Central memory CD4-positive, alpha-beta T cell (primary cell): ENCODE results near the gene HIVEP3.

Source experiments
- DNase-seq: peaks from one replicate; pipeline ENCODE4 v3.0.0; 2022

Gene HIVEP3

DNA sequence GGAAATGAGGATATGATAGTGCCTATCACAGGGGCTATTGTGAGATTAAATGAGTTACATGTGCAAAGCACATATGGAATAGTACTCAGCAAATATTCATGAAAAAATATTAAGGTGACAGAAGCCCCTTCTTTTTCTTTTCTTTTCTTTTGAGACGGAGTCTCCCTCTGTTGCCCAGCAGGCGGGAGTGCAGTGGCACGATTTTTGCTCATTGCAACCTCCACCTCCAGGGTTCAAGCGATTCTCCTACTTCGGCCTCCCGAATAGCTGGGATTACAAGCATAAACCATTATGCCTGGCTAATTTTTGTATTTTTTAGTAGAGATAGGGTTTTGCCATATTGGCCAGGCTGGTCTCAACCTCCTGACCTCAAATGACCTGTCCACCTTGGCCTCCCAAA is 139.4 kb downstream of the HIVEP3 start:
- no peak for DNase-seq

DNA sequence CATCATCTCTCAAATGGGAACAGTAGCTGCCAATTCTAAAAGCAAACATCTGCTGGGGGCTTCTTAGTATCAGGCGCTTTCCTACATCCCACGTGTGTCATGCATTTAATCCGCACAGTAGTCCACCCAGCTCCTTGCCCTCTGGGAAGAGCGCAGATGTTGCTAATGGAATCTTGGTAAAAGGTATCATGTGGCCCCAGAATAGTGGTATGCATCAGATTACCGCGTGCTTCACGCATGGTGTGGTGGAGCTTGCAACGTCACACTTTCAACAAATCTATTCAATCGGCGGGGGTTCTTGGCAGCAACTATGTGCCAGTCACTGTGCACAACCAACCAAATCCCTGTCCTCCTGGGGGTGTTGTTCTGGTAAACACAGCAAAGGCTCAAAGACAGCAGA is 141.0 kb downstream of the HIVEP3 start:
- no peak for DNase-seq

DNA sequence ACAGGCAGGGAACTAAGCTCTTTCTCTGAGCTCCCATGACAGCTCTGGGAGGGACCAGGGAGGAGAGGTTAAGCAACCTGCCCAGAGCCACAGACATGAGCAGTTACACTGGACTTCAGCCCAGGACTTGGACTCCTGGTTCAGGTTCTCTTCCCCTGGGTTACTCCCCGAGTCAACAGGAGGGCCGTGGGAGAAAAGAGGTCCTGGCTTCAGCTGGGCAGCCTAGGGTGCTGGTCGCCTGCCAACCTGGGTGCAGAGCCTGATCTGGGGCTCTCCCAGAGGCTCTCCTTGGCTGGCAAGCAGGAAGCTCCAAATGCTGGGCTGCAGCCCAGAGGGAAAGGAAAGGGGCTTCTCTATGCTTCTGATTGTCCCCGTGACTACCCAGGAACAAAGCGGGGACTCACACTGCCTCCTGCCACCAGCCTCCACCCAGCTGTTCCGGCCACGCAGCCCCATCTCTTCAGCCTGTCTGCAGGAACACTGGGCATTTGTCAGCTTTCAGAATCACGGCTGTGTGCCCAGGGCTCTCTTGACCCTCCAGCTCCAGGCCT is 141.8 kb downstream of the HIVEP3 start:
- DNase-seq = no peak

DNA sequence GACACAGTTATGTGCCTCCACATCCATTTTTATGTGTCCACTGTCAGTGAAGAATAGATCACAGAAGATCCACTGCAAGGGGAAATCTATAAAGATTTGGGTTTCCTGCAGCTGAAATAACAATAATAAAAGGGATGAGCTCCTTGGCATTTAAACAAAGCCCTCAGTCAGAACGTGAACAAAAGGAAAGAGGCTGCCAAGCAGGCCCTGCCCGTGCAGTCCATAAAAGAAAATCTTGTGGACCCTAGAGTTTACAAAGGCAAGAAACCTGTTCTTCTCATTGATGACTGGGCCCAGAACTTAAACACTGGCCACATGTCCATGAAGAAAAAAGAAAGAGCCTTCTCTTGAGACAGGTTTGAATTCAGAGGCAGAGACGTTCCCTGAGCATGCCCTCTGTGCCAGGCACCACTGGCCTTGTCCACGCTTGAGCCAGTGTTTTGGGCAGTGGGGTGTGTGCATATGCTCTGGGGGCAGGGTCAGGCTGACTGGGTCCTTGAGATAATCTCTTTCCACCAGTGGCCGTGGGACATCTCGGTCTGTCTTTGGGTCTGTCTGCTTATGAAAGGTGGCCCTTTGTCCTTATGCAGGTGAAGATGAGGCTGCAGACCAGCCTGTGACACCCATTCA is 142.7 kb downstream of the HIVEP3 start:
- no peak for DNase-seq

DNA sequence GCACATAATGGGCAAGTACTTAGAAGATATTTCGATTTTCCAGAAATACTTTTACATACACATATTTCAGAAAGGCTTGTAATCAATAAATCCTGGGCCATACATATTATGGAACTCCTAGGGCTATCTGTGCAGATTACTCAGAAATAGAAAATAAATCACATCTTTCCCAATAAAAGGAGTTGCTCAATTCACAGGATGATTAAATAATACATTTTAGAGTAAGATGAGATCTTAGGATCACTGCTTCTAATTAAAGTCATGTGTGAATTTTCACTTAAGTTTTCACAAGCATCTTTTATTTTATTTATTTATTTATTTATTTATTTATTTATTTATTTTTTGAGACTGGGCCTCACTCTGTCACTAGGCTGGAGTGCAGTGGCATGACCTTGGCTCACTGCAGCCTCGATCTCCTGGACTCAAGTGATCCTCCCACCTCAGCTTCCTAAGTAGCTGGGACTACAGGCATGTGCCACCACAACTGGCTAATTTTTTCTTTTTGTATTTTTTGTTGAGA is 144.2 kb downstream of the HIVEP3 start:
- no peak for DNase-seq

DNA sequence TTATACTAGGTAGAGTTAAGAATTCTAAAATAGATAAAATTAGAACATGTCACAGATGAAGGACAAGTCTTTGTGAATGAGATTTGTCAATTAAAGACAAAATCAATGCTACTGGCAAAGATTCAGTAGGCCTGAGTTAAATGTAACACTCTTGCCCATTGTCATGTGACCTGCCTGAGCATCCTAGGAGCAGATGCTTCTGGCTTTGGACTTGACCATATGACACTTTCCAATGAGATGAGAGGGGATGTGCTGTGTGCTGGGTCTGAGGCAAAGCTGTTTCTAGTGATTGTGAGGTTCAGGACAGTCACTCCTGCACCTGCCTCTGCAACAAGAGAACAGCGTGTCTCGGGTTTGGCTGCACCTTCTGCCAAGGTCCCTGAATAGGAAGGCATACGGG is 144.9 kb downstream of the HIVEP3 start:
- DNase-seq = no peak

DNA sequence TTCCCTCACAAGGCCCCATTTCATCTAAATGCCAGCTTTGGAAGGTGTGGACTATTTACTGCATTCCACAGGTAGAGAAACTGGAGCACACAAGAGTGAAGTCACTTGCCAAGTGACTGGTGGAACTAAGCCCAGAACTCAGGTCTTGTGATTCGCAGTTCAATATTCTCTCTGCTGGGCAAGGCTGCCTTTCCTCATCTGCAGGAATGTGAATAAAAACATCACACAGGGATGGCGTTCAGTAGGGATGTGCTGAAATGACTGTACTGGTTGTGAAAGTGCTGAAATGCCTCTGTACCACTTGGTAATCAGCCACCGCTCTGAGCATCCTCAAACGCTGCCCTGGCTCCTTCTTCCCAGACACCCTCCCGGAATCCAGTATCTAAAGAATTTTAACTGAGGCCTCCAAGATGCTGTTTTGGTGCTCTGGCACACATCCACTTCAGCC is 145.6 kb downstream of the HIVEP3 start:
- no peak for DNase-seq

DNA sequence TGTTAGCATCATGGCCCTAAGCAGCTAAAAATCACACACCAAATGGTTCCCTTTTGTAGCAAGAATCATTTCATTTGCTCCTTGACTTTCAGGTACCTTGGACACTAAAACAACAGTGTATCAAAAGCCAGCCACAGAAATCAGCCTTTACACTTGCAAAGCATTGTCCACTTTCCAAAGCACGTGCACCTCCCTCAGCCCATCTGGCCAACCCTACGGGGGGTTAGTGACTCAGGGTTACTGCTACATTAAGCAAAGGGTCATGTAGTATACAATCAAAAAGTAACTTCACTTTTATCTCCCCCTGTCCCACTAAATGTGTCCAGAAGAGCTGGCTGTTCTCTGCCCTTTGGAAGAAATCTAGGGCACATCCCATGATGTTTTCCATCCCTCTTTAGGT is 149.7 kb downstream of the HIVEP3 start:
- no peak for DNase-seq

DNA sequence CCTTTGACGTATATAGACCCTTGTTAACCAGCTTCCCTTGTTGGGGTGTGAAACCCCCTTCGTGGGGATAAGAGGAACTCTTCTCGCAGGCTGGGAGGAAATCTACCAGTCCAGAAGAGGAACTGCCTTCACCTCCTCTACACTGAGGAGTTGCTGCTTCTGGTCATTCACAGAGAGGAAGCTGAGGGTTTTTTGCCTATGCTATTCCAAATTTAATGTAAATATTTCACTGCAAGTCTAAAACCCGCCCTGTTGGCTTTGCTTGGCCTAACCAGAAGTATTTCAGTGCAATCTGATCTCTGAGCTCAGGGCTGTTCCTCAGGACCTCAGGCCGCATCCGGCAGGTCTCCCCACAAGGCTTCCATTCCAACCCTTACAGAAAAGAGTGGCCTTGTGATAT is 150.1 kb downstream of the HIVEP3 start:
- no peak for DNase-seq

DNA sequence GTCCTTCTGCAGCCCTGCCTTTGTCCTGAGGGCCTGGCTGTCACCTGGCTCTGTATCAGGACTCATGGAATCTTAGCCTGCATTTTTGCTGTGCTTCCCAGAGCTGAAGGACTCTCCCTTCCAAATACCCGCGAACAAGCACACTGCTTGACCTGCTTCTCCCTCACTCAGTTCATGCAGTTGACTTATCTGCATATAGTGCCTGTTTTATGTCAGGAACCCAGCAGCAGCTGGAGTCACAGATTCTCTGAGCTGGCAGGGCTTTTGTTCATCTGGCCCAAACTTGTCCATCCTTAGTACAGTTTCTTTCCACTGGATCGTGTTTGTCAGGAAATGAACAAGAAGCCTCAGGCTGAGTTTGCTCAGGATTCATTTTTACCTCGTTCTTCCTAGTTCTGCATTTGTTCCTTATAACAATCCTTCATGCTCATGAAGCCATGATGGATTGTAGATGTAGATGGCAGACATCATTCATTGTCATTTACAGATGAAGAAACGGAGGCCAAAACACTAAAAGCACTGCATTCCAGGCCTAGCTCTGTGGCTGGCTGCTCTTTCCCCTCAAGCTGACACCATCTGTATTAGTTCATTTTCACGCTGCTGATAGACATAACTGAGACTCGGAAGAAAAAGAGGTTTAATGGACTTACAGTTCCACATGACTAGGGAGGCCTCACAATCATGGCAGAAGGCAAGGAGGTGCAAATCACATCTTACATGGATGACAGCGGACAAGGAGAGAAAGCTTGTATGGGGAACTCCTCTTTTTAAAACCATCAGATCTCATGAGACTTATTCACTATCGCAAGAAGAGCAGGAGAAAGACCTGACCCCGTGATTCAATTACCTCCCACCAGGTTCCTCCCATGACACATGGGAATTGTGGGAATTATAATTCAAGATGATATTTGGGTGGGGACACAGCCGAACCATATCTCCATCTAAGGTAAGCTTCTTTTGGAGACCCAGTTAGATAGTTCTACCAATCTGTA is 150.9 kb downstream of the HIVEP3 start:
- no peak for DNase-seq

DNA sequence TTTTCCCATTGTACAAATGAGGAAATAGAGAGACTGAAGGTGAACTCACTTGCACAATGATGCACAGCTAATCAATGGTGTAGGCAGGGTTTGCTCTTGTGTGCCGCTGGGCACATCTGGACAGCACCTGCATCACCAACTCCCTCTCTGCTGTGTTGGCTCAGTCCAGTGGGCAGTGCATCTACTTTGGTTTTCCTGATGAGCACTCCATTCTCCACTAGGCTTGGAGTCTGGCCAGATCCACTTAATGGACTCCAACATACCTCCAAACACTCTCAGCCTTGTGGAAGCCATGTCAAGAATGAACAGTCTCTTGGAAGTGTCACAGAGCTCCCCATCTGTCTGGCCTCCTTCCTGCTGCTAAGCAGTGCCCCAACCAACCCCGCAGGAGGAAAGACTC is 152.2 kb downstream of the HIVEP3 start:
- no peak for DNase-seq

DNA sequence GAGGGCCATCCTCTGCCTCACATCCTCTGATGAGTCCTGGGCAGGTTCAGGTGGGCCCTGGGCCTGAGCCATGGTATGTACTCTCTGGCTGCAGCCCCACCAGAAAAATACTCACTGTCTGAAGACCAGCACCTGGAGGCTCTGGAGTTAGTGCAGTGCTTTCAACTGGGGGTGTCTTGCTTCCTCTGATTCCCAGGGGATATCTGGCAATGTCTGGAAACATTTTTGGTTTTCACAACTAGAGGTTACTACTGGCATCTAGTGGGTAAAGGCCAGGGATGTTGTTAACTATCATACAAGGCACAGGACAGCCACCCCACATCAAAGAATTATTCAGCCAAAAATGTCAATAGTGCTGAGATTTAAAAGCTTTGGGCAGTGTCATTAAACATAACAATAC is 152.7 kb downstream of the HIVEP3 start:
- no peak for DNase-seq

DNA sequence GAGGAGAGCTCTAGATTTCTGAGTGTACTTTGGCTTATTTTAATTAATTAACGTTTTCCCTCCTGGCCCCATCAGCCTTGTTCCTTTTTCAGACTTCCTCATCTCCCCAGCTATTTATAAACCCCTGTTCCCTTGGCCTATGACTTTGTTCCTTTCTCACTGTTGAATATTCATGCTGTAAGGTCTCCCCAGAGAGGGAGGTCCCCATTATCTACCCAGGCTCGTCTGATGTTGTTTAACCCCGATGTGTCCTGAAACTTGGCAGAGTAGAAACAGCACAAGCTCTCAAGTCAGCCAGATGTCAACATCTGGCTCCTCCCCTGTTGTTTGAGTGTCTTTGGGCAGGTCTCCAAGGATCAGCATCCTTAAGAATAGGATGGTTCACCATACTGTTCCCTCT is 153.6 kb downstream of the HIVEP3 start:
- DNase-seq = no peak

DNA sequence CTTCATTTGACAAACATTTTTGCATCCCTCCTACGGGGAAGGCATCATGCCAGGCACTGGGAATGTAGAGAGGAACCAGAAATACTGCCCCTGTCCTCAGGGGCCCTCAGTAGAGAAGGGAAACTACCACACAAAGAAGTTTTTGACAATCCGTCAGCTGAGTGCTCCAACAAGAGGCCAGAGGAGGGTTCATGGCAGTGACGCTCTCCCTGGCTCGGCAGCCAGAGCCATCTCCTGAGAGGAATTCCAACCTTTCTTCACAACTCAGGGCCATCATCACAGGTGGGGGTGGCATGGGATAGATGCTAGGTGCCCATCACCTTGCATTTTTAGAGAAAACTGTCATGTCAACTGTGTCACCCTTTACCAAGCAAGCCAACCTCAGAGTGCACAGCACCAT is 154.1 kb downstream of the HIVEP3 start:
- DNase-seq = no peak

DNA sequence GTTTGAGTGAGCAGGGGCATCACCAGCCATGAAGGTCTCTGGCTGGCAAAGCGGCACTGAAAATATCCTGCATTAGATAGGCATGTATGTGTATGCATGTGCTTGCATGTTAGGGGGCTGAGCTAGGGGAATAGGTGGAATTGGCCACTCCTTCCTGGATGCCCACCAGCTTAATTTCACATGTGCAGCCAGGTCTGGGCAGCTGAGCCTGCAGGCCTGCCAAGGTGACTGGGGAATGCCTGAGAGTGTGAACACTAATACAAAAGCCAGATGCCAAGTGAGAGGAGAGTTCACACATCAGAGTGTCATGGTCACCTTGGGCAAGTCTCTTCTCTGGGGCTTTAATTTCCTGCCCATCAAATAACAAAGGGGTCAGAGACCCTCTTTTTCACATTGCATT is 155.9 kb downstream of the HIVEP3 start:
- DNase-seq = no peak

DNA sequence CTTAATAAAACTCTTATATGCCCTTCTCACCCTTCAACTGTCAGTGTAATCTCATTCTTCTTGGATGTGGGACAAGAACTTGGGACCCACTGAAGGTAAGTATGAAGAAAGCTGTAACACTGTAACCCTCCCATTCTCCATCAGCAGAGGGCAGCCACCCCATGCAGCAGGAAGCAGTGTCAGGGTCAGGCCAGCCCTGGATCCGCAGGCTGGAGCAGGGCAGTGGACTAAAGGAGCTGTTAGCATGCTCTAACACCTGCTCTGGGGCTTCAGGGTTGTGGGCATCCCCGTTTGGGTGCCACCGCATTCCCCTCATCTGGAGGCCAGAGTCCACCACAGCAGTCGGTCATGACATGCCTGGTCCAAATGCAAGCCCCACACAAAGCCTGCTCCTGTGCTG is 156.5 kb downstream of the HIVEP3 start:
- DNase-seq = no peak

DNA sequence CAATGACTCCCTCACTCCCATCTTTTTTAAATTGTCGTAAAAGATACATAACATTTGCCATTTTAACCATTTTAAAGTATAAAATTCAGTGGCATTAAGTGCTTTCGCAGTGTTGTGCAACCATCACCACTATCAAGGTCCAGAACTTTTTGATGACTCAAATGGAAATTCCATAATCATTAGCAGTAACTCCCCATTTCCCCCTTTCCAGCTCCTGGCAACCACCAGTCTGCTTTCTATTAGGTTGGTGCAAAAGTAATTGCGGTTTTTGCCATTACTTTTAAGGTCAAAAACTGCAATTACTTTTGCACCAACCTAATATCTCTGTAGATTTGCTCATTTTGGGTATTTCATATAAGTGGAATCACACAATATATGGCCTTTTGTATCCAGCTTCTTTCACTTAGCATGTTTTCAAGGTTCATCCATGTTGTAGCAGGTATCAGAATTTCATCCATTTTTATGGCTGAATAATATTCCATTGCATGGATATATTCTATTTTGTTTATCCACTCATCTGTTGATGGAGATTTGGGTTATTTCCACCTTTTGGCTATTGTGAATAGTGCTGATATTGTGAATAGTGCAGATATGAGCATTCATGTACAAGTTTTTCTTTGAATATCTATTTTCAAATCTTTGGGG is 159.7 kb downstream of the HIVEP3 start:
- DNase-seq = no peak

DNA sequence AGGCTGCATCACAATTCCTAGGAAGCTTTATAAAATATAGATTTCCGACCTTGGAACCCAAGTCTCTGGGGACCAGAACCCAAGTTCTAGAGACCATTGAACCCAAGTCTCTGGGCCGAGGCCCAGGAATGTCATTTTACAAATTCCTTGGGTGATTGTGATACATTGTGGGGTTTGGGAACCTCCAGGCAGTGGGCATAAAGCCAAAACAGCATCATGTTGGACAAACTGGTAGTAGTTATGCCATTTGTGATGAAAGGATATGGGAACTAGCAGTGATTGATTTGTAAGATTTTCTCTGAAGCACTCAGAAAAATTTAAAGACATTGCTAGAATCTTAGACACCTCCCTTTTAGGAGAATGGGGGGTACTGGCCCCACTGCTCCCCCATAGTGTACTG is 160.2 kb downstream of the HIVEP3 start:
- DNase-seq = no peak

DNA sequence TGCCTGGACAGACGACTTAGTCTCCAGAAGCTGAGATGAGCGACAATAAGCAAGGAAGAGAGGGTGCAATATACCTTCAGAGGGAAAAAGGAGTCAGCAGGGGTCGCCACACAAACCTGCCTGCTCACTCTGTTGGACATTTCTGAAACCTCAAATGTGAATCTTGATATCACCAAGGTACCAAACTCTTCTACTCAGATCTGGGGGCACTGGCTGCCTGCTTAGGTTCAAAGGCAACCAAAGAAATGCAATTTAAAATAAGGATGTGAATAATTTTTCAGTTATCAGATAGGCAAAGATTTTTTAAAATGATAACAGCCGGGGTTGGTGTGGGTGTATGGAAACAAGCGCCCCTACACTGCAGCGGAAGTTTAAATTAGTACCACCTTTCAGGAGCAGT is 164.2 kb downstream of the HIVEP3 start:
- DNase-seq = no peak

DNA sequence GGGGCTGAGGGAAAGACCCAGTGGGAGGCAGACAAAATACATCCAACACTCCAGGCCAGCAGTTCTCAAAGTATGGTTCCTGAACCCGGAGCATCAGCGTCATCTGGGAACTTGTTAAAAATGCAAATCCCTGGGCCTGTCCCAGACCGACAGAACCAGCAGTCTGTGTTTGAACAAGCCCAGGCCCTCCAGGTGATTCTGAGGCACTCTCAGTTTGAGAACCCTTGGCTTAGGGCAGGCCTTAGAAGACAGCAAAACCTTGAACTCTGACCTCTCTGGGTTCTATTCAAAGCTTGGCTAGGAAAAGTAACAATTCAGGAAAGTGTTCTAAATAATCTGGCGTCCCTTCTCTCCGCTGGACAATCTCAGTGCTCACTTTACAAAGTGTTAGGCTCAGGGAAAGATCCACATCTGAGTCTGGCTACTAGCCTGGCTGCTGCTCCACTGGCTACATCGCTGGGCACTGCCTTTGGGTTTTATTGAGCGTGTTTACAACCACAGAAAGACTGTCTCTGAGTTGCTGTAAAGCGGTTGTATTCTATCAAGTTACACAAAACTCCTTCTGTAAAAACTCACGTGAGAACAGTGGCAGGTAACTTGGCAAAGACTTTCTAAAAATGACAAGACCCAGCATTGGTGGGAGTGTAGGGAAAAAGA is 166.1 kb downstream of the HIVEP3 start:
- DNase-seq = no peak

DNA sequence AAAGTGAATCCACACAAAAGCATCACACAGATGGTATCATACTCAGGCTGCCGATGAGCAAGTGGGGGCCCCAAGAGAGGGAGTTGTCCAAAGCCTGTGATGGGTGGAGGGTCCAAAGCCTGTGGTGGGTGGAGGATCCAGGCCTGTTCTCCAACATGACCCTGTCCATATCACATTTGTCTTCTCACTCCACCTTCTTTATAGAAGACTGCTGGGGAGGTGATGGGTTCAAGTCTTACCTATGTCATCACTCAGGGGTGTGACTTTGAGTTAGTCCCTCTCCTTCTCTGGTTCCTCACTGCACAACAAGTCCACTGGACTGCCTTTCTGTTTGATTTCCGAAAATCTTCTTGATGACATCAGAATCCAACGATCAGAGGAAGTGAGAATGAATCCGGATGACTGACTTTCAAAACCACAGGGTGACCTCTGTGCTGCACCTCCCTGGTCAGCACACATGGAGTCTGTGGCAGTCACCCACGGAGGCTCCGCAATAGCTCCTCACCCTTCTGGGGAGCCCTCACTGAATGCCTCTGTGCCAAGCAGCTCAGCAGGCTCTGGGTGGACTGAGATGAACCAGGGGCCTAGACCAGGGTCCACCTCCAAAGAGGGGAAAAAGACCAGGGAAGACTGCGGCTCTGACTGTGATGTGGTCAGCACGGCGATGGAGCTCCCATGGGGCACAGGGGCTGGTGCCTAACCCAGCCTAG is 166.8 kb downstream of the HIVEP3 start:
- no peak for DNase-seq
